Natural killer cell treated with Interleukin-12 subunit alpha and Interleukin-12 subunit beta and Interleukin-15 and Interleukin-18, amount 100 ng/mL, for 72 hours (primary cell): ENCODE measurements around the gene CADM2. TPM values are rescaled to one million over a fixed set of nuclear protein-coding genes. Genes with fewer than 3 reads are reported as not detected.
"Not testable (repeated sequence)": the region's sequence is repeated elsewhere in the genome, so short reads cannot be mapped to it uniquely, and the experiment has no call there.

Experiments used
- ATAC-seq, 2 donors: fragments of 150-1000 bp; cut with Tn5 transposase in 1 of 2; sonication (Bioruptor Pico), chemical (Tn5 transposase) in 1 of 2; 2 replicates each; pipeline ENCODE4 v1.10.0; 2021
- DNase-seq: peaks from one replicate; pipeline ENCODE4 v3.0.0; 2022; ENCODE audit warnings: low spot score
- H3K27ac Mint-ChIP-seq, 2 donors: 1 replicate in 1 of 2; 2 replicates in 1 of 2; pipeline ENCODE4 v1.8.0; 2022; ENCODE audit warnings: mixed read lengths in 2 of 2, mild to moderate bottlenecking in 1 of 2, moderate library complexity in 1 of 2
- H3K27me3 Mint-ChIP-seq, 2 donors: 1 replicate in 1 of 2; 2 replicates in 1 of 2; pipeline ENCODE4 v1.8.0; 2022; ENCODE audit warnings: mixed read lengths in 2 of 2
- H3K36me3 Mint-ChIP-seq: one replicate; pipeline ENCODE4 v1.8.0; 2022; ENCODE audit warnings: mixed read lengths
- H3K4me1 Mint-ChIP-seq, 2 donors: 1 replicate in 1 of 2; 2 replicates in 1 of 2; pipeline ENCODE4 v1.8.0; 2022; ENCODE audit warnings: low read depth in 2 of 2, mixed read lengths in 2 of 2, mild to moderate bottlenecking in 1 of 2
- H3K4me3 Mint-ChIP-seq: one replicate; pipeline ENCODE4 v1.8.0; 2022; ENCODE audit warnings: mixed read lengths
- H3K9me3 Mint-ChIP-seq: 2 replicates; pipeline ENCODE4 v1.8.0; 2022; ENCODE audit warnings: mixed read lengths
- total RNA-seq, 2 donors: library from RNA; stranded (reverse); gene quantifications; one replicate each; pipeline ENCODE4 v1.2.3, GENCODE V29; 2022

Gene CADM2
- total RNA-seq, 2 donors from 2014 or later, result not detected

DNA sequence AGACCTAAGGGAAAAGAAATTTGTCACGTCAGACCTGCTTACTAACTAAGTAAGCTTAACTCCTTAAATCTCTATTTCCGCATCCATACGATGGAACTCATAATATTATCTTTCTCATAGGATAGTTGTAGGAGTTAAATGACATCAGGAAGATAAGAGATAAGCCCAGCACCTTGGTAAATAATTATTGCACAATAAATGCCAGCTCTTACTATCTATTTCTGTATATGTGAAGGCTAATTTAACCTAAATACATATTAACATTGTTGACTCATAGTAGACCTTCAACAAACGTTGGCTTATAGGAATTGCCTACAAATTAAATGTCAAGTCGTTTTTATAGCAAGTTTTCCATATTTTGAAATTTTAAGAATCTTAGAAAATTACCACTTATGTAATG is 709.0 kb downstream of the CADM2 start:
- Mint-ChIP-seq H3K9me3 (peaks cover 12% of the 10 kb centered on the region), H3K27ac (no peak overlapping the region), H3K27me3 (no peaks in the 10 kb centered on the region), H3K4me1 (no peaks in the 10 kb centered on the region), H3K4me3 (no peak overlapping the region), H3K36me3 (no peaks in the 10 kb centered on the region)
- ATAC-seq, result no peak
- DNase-seq, result no peak

GRCh38 chr3:85670634-85671205 is 711.9 kb downstream of the CADM2 start:
- DNase-seq (no peak), ATAC-seq (no peak)
- Mint-ChIP-seq H3K36me3 (no peaks in the 10 kb centered on the region), H3K9me3 (peaks cover 12% of the 10 kb centered on the region), H3K4me1 (no peaks in the 10 kb centered on the region), H3K27me3 (no peaks in the 10 kb centered on the region), H3K4me3 (no peak overlapping the region), H3K27ac (no peak overlapping the region)

DNA sequence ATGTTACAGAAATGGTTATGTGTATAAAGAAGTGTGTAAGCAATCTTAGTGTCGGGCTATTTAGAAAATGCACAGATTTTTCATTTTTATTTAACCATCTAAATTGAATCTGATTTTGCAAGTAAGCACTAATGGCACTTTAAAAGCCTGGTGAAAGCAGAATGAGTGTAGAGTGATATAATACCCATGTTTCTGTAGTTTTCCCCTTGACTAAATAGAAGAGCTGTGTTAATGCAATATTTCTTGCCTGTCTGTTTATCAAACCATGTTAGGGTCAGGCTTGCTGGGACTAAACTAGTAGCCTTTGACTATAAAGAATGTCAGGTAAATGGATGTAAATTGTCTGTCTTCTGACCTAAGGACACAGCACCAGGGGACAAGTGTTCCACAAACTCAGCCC is 714.0 kb downstream of the CADM2 start:
- H3K36me3 Mint-ChIP-seq, result no peaks in the 10 kb centered on the region
- H3K27ac Mint-ChIP-seq, result no peak overlapping the region
- H3K4me3 Mint-ChIP-seq, result no peak overlapping the region
- H3K27me3 Mint-ChIP-seq, result no peaks in the 10 kb centered on the region
- H3K9me3 Mint-ChIP-seq, result peaks cover 10% of the 10 kb centered on the region
- DNase-seq, result no peak
- ATAC-seq, result no peak
- no peaks in the 10 kb centered on the region for H3K4me1 Mint-ChIP-seq

DNA sequence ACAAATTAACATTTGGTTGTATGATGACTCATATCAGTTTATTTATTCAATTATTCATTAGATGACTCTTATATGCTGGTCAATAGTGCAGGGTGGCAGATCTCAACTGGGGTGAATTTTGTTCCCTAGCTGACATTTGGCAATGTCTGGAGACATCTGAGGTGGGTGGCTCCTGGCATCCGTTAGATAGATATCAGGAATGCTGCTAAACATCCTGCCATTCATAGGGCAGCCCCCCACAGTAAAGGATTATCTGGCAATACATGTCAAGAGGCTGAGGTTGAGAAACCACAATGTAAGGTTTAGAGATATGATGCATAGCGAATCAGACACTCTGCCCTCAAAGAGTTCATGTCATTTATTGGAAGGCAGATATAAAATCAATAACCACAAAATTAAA is 719.9 kb downstream of the CADM2 start:
- H3K4me1 Mint-ChIP-seq, result no peaks in the 10 kb centered on the region
- no peak overlapping the region for H3K4me3 Mint-ChIP-seq
- no peaks in the 10 kb centered on the region for H3K36me3 Mint-ChIP-seq
- peaks cover 5% of the 10 kb centered on the region for H3K9me3 Mint-ChIP-seq
- DNase-seq (no peak), ATAC-seq (no peak)
- no peaks in the 10 kb centered on the region for H3K27me3 Mint-ChIP-seq
- no peak overlapping the region for H3K27ac Mint-ChIP-seq

DNA sequence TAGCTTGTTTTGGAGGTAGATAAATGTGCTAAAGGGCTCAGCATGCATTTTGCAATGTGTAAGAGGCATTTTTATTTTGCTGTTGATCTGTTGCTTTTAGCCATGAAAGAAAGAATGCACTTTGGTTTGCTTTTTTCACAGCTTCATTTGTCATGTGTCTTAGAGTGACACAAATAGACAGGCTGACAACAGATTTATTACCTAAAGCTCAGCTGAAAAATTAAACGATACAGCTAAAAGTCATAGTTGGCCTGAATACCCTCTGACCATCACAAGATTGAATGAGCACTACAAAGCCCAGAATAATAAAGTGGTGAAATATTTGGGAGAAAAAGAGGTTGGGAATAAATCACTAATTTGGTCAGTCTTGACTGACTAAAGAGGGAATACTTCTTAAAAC is 723.1 kb downstream of the CADM2 start:
- DNase-seq, result no peak
- no peak for ATAC-seq
- H3K27ac Mint-ChIP-seq, result no peak overlapping the region
- H3K27me3 Mint-ChIP-seq, result no peaks in the 10 kb centered on the region
- peaks cover 6% of the 10 kb centered on the region for H3K36me3 Mint-ChIP-seq
- H3K4me1 Mint-ChIP-seq, result no peaks in the 10 kb centered on the region
- peaks cover 13% of the 10 kb centered on the region for H3K9me3 Mint-ChIP-seq
- no peak overlapping the region for H3K4me3 Mint-ChIP-seq

GRCh38 chr3:85691196-85691595 is 732.4 kb downstream of the CADM2 start:
- no peak overlapping the region for H3K4me3 Mint-ChIP-seq

DNA sequence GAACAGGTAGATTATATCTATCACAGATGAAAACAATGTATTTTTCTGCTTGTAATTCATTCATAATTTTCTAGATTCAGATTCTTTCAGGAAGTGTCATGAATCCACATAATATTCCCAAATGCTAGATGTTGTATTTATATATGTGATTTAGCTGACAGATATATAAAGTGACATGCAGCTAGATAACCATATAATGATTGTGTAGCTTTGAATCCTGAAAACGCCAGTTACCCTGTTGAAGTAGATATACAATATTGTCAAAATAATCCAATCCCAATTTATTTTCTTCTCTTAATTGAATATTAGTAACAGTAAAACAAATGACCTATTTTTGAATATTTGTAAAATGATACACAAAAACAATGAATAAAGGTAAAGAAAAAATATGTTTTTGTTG is 738.4 kb downstream of the CADM2 start:
- ATAC-seq (no peak), DNase-seq (no peak)
- H3K27me3 Mint-ChIP-seq, result no peaks in the 10 kb centered on the region
- no peak overlapping the region for H3K4me3 Mint-ChIP-seq
- H3K27ac Mint-ChIP-seq, result no peak overlapping the region
- peaks cover 18% of the 10 kb centered on the region for H3K9me3 Mint-ChIP-seq
- no peaks in the 10 kb centered on the region for H3K4me1 Mint-ChIP-seq
- H3K36me3 Mint-ChIP-seq, result no peaks in the 10 kb centered on the region

More at GRCh38 chr3:85691196-85691595, 732.4 kb downstream of the CADM2 start:
- DNase-seq (no peak), ATAC-seq (no peak)
- no peaks in the 10 kb centered on the region for H3K4me1 Mint-ChIP-seq
- H3K27me3 Mint-ChIP-seq, result no peaks in the 10 kb centered on the region
- no peak overlapping the region for H3K27ac Mint-ChIP-seq
- peaks cover 11% of the 10 kb centered on the region for H3K9me3 Mint-ChIP-seq
- H3K36me3 Mint-ChIP-seq, result no peaks in the 10 kb centered on the region

DNA sequence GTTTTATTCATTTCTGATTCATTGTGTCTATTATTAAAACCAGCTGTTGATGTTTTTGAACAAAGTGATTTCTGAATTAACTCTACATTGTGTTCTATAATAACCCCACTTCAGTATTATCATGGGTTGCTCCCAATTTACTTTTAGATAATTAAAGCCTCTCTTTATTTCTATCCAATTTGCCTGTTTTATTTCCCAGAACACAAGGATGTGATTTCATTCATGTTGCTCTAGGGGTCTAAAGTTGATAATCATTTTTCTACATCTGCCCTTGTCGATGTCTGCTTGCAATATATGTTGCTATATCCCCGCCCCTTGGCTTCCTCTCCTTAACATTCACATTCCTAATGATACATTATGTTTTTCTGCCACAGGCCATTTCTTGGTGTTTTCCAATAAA is 747.3 kb downstream of the CADM2 start:
- no peaks in the 10 kb centered on the region for H3K36me3 Mint-ChIP-seq
- no peak overlapping the region for H3K27ac Mint-ChIP-seq
- no peak overlapping the region for H3K4me3 Mint-ChIP-seq
- peaks cover 9% of the 10 kb centered on the region for H3K9me3 Mint-ChIP-seq
- no peak for DNase-seq
- ATAC-seq, result no peak
- H3K27me3 Mint-ChIP-seq, result no peaks in the 10 kb centered on the region
- no peaks in the 10 kb centered on the region for H3K4me1 Mint-ChIP-seq

DNA sequence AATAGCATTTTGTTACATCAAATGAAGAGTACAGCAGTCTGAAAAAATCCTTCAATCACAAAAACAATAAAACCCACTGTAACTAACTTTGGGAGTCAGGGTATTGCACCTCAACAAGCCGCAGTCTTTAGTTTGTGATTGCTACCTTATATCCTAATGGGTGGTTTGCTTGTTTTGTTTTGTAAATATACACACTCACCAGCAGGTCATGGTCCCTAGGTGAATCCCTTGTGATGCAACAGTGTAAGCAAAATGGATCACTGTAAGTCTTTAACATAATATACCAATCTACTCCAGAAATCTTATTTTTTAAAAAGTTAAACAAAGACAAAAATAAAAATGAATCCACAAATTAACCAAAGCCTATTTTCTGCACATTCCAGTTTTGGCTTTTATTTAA is 749.5 kb downstream of the CADM2 start:
- H3K4me3 Mint-ChIP-seq, H3K4me1 Mint-ChIP-seq, H3K9me3 Mint-ChIP-seq, DNase-seq, H3K27ac Mint-ChIP-seq, ATAC-seq, H3K36me3 Mint-ChIP-seq, H3K27me3 Mint-ChIP-seq: not testable (repeated sequence)

DNA sequence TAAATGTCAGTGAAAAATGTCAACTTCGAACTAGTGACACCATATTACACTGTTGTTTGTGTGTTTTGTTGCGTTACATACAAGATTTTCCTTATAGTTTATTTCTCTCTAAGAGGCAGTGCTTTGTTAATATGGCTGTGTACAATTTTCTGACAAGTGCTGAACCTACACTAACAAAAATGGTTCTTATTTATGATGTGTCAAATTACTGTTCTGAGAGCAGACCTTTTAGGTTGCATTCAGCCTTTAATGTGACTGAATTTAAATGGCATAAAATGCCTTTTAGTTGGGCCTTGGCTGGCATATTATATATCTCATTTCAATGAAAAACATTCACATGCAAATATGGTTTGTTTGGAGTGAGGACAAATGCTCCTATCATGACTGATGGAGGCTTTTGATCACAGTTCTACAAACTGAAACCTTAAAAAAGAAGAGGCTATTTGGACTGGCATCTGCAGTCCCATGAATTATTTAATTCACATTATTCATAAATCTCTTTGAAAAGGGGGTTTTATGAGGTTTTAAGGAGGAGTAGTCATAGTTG is 750.6 kb downstream of the CADM2 start:
- Mint-ChIP-seq H3K4me1 (no peaks in the 10 kb centered on the region), H3K27ac (no peak overlapping the region), H3K4me3 (no peak overlapping the region), H3K36me3 (no peaks in the 10 kb centered on the region), H3K9me3 (peaks cover 10% of the 10 kb centered on the region), H3K27me3 (no peaks in the 10 kb centered on the region)
- DNase-seq, result no peak
- ATAC-seq, result no peak

DNA sequence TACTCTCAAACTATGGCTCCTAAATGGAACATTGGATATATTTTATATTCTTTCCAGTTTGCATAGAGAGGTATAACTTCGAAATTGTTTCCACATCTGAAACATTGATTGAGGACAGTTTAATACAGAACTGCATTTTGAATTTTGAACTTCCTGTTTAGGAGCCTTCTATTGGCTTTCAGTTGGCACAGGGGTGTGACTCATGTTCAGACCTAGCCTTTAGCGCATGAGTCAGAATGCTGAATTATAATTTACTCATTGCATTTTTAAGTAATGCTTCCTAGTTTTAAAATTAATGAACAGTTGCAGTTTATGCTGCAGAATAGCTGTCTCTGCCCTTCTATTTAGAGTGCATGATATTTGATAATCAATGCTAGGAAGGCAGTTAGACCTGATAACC is 751.7 kb downstream of the CADM2 start:
- no peaks in the 10 kb centered on the region for H3K4me1 Mint-ChIP-seq
- DNase-seq (no peak), ATAC-seq (no peak)
- no peaks in the 10 kb centered on the region for H3K27me3 Mint-ChIP-seq
- no peaks in the 10 kb centered on the region for H3K36me3 Mint-ChIP-seq
- no peak overlapping the region for H3K4me3 Mint-ChIP-seq
- peaks cover 13% of the 10 kb centered on the region for H3K9me3 Mint-ChIP-seq
- H3K27ac Mint-ChIP-seq, result no peak overlapping the region

DNA sequence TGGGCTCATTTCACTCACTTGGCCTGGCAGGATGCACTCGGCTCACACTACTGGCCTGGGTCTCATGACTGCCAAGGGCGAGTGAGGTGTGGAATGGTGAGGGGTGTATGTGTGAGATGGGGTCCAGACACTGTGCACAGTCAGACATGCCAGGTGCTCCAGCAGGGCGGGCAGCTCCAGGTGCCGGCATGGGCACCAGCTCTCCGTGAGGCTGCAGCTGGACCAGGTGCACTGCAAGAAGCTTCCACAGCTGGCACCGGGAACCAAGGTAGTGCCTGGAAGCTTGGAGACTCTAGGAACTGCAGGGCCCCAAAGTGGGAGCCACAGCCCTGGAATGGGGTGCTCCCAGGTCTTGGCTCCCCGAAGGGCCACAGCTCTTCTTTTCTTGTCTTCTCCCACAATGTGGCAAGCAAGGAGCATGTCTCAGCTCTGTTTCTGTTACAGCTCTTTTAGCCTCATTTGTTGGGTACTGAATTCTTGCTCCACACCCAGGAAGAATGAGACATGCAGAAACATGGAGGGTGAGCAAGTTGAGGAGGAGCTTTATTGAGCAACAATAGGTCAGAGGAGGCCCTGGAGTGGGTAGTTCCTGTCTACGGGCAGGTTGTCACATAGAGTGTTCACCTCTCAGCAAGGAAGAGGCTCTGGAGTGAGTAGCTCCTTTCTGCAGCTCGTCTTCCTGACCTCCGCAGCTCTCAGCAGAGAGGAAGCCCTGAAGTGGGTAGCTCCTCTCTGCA is 762.8 kb downstream of the CADM2 start:
- Mint-ChIP-seq H3K4me3 (no peak overlapping the region), H3K36me3 (no peaks in the 10 kb centered on the region)
- ATAC-seq, result no peak

GRCh38 chr3:85725809-85726208 is 767.0 kb downstream of the CADM2 start:
- no peak overlapping the region for H3K27ac Mint-ChIP-seq
- H3K36me3 Mint-ChIP-seq, result no peaks in the 10 kb centered on the region
- DNase-seq (no peak), ATAC-seq (no peak)
- H3K4me1 Mint-ChIP-seq, result no peaks in the 10 kb centered on the region
- H3K27me3 Mint-ChIP-seq, result no peaks in the 10 kb centered on the region
- H3K9me3 Mint-ChIP-seq, result peaks cover 4% of the 10 kb centered on the region
- no peak overlapping the region for H3K4me3 Mint-ChIP-seq

More for the DNA sequence above, 762.8 kb downstream of the CADM2 start:
- Mint-ChIP-seq H3K27ac (no peak overlapping the region), H3K4me1 (no peaks in the 10 kb centered on the region), H3K9me3 (no peaks in the 10 kb centered on the region), H3K27me3 (no peaks in the 10 kb centered on the region)
- DNase-seq, result no peak

DNA sequence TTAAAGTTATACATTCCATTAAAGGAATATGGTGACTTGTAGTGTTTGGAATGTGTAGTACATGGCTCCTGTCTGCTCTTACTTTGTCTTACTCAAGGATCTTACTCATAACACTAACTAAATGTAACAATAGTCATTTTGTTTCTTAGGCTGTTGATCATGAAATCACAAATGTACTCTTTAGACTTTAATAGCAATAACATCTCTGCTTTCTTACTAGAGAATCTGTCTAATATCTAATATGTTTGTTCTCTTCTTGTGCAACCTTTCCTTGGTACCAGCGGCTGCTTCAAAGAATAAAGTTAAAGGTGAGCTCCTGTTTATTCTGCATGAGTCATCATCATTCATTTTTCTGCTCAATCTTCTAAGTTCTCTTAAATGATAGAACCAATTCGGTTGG is 767.5 kb downstream of the CADM2 start:
- DNase-seq, result no peak
- no peak overlapping the region for H3K27ac Mint-ChIP-seq
- peaks cover 4% of the 10 kb centered on the region for H3K9me3 Mint-ChIP-seq

More for the DNA sequence above, 767.5 kb downstream of the CADM2 start:
- no peak overlapping the region for H3K4me3 Mint-ChIP-seq
- H3K27me3 Mint-ChIP-seq, result no peaks in the 10 kb centered on the region
- ATAC-seq, result no peak
- H3K4me1 Mint-ChIP-seq, result no peaks in the 10 kb centered on the region
- no peaks in the 10 kb centered on the region for H3K36me3 Mint-ChIP-seq
